OCI-LY1 (cell line): ENCODE measurements around the gene ADAMTSL1.

Experiments used
- H2AFZ ChIP-seq: fragments of 200-600 bp; sonication (generic), shearing (Covaris generic); 2 replicates; pipeline ENCODE4 v1.6.0; 2014; ENCODE audit warnings: antibody characterized with exemption, mild to moderate bottlenecking, low read length
- H3F3A ChIP-seq: fragments of 200-600 bp; sonication (generic), shearing (Covaris generic); 2 replicates; pipeline ENCODE4 v1.6.0; 2014; ENCODE audit warnings: mild to moderate bottlenecking, antibody characterized with exemption, low read length, moderate library complexity; ENCODE audit not compliant: insufficient read depth
- H3K27ac ChIP-seq: fragments of 200-600 bp; sonication (generic); 2 replicates; pipeline ENCODE4 v1.5.1; 2014; ENCODE audit warnings: low read length, mixed run types, mild to moderate bottlenecking, low read depth; ENCODE audit not compliant: poor library complexity, severe bottlenecking
- H3K27me3 ChIP-seq: fragments of 200-600 bp; sonication (generic); 2 replicates; pipeline ENCODE4 v1.6.0; 2014; ENCODE audit warnings: antibody characterized with exemption, mild to moderate bottlenecking, low read length, moderate library complexity; ENCODE audit not compliant: insufficient read depth
- H3K36me3 ChIP-seq: fragments of 200-600 bp; sonication (generic); 2 replicates; pipeline ENCODE4 v1.6.1; 2014; ENCODE audit warnings: mild to moderate bottlenecking, antibody characterized with exemption, low read length, moderate library complexity, mixed read lengths; ENCODE audit not compliant: insufficient read depth
- H3K4me1 ChIP-seq: fragments of 200-600 bp; sonication (generic); 2 replicates; pipeline ENCODE4 v1.5.1; 2014; ENCODE audit warnings: mild to moderate bottlenecking, low read length, moderate library complexity; ENCODE audit not compliant: insufficient read depth, severe bottlenecking
- H3K4me2 ChIP-seq: fragments of 200-600 bp; sonication (generic), shearing (Covaris generic); 2 replicates; pipeline ENCODE4 v1.6.1; 2014; ENCODE audit warnings: low read length
- H3K4me3 ChIP-seq: fragments of 200-600 bp; sonication (generic); 2 replicates; pipeline ENCODE4 v1.5.1; 2014; ENCODE audit warnings: low read length, low read depth, mild to moderate bottlenecking, mixed read lengths; ENCODE audit not compliant: poor library complexity, severe bottlenecking
- H3K79me2 ChIP-seq: fragments of 200-600 bp; shearing (Covaris generic); 2 replicates; pipeline ENCODE4 v1.6.1; 2016; ENCODE audit warnings: mixed run types, low read length, mixed read lengths; ENCODE audit not compliant: insufficient read depth
- H3K9ac ChIP-seq: fragments of 200-600 bp; sonication (generic), shearing (Covaris generic); 2 replicates; pipeline ENCODE4 v1.6.1; 2014; ENCODE audit warnings: mild to moderate bottlenecking, low read length, mixed read lengths
- H3K9me2 ChIP-seq: fragments of 200-600 bp; sonication (generic), shearing (Covaris generic); 2 replicates; pipeline ENCODE4 v1.6.1; 2014; ENCODE audit warnings: low read depth, mild to moderate bottlenecking, low read length, mixed read lengths
- H3K9me3 ChIP-seq: fragments of 200-600 bp; shearing (Covaris generic); 2 replicates; pipeline ENCODE4 v1.6.1; 2014; ENCODE audit warnings: low read length, mixed read lengths
- H4K20me1 ChIP-seq: fragments of 200-600 bp; sonication (generic), shearing (Covaris generic); 2 replicates; pipeline ENCODE4 v1.6.0; 2016; ENCODE audit warnings: mild to moderate bottlenecking, low read length; ENCODE audit not compliant: insufficient read depth
- CTCF ChIP-seq: fragments of 200-600 bp; sonication (generic), shearing (Covaris generic); IDR thresholded peaks from 2 replicates; pipeline ENCODE4 v1.5.1; 2017; ENCODE audit warnings: mild to moderate bottlenecking, antibody characterized with exemption, low read length, moderate library complexity, mixed read lengths
- EZH2 ChIP-seq: fragments of 200-600 bp; sonication (generic), shearing (Covaris generic); IDR thresholded peaks from 2 replicates; pipeline ENCODE4 v1.8.0; 2017; ENCODE audit warnings: borderline replicate concordance, mixed run types, mild to moderate bottlenecking, antibody characterized with exemption, low read length, moderate library complexity, mixed read lengths

ADAMTSL1 gene

DNA sequence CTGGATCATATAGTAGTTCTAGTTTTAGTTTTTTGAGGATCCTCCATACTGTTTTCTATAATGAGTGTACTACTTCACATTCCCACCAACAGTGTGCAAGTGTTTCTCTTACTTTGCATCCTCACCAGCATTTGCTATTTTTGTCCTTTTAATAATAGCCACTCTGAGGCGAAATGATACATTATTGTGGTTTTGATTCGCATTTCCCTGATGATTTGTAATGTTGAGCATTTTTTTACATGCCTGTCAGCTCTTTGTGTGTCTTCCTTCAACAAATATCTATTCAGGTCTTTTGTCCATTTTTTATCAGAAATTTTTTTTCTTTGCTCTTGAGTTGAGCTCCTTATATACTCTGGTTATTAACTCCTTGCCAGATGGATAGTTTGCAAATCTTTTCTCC lies 114.0 kb downstream of the ADAMTSL1 start:
- TF ChIP-seq CTCF (no peak), EZH2 (no peak)
- H3K27ac ChIP-seq, result no peak overlapping the region
- H3K4me1 ChIP-seq, result no peaks in the 10 kb centered on the region
- no peaks in the 10 kb centered on the region for H3K27me3 ChIP-seq
- H4K20me1 ChIP-seq, result no peaks in the 10 kb centered on the region
- H3K4me2 ChIP-seq, result no peak overlapping the region
- no peaks in the 10 kb centered on the region for H3K9me2 ChIP-seq
- H3K9ac ChIP-seq, result no peak overlapping the region
- H3K36me3 ChIP-seq, result no peaks in the 10 kb centered on the region
- no peak overlapping the region for H3K4me3 ChIP-seq
- no peaks in the 10 kb centered on the region for H3K79me2 ChIP-seq
- no peaks in the 10 kb centered on the region for H3K9me3 ChIP-seq
- no peaks in the 10 kb centered on the region for H3F3A ChIP-seq
- H2AFZ ChIP-seq, result no peak overlapping the region

DNA sequence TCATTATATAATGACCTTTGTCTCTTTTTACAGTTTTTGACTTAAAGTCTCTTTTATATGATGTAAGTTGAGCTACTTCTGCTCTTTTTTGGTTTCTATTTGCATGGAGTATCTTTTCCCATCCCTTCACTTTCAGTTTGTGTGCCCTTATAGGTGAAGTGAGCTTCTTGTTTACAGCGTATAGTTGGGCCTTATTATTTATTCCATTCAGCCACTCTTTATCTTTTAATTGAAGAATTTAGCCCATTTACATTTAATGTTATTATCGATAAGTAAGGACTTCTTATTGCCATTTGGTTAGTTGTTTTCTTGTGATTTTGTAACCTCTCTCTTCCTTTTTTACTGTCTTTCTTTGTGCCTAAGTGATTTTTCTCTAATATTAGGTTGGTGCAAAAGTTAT lies 117.3 kb downstream of the ADAMTSL1 start:
- H3K9me3 ChIP-seq, result no peaks in the 10 kb centered on the region
- H3K4me1 ChIP-seq, result no peaks in the 10 kb centered on the region
- no peaks in the 10 kb centered on the region for H3K9me2 ChIP-seq
- H3K27me3 ChIP-seq, result no peaks in the 10 kb centered on the region
- no peak overlapping the region for H3K4me2 ChIP-seq
- TF ChIP-seq EZH2, result no peak
- TF ChIP-seq CTCF, result no peak
- H3K79me2 ChIP-seq, result no peaks in the 10 kb centered on the region
- H4K20me1 ChIP-seq, result no peaks in the 10 kb centered on the region
- no peaks in the 10 kb centered on the region for H3K36me3 ChIP-seq
- H3K27ac ChIP-seq, result no peak overlapping the region
- no peak overlapping the region for H3K4me3 ChIP-seq
- no peak overlapping the region for H3K9ac ChIP-seq
- H2AFZ ChIP-seq, result no peak overlapping the region
- H3F3A ChIP-seq, result no peaks in the 10 kb centered on the region

DNA sequence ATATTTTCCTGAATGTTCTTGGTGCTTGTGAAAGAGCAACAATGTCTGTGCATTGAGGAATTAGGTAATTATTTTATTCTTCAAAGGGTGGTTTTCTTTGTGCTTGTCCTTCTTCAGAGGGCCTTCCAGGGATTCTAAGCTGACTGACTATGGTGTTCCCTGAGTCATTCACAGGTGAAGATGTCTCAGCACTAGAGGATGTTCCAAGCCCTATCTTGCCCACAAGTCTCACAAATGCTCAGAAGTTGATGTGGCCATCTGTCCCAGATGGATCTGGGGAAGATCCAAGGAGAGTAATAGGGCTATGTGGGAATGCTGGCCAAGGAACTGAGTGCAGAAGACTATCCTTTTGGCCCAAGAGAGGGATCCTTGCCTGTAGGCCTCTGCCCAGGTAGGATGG lies 120.9 kb downstream of the ADAMTSL1 start:
- no peaks in the 10 kb centered on the region for H3K36me3 ChIP-seq
- H3K4me2 ChIP-seq, result no peak overlapping the region
- no peak overlapping the region for H3K9ac ChIP-seq
- H4K20me1 ChIP-seq, result no peaks in the 10 kb centered on the region
- H3K27me3 ChIP-seq, result no peaks in the 10 kb centered on the region
- no peaks in the 10 kb centered on the region for H3K9me2 ChIP-seq
- H3K9me3 ChIP-seq, result no peaks in the 10 kb centered on the region
- H2AFZ ChIP-seq, result no peak overlapping the region
- H3K4me1 ChIP-seq, result no peaks in the 10 kb centered on the region
- no peak overlapping the region for H3K4me3 ChIP-seq
- no peaks in the 10 kb centered on the region for H3F3A ChIP-seq
- no peak overlapping the region for H3K27ac ChIP-seq
- no peaks in the 10 kb centered on the region for H3K79me2 ChIP-seq
- no peak for TF ChIP-seq CTCF
- no peak for TF ChIP-seq EZH2
